Gastrocnemius medialis (tissue), 4 donors: ENCODE data around the gene CEP104. TPM values are rescaled to one million over a fixed set of nuclear protein-coding genes. Genes with fewer than 3 reads are reported as not detected.

Source experiments
- ATAC-seq, 2 donors: fragments of 150-250 bp; one replicate each; pipeline ENCODE4 v1.9.1; 2016
- DNase-seq, 2 donors: peaks; one replicate each; pipeline ENCODE4 v3.0.0-alpha.2; 2019
- H3K27ac ChIP-seq, 4 donors: fragments of 200-600 bp; sonication (generic); 1 replicate in 1 of 4; 2 replicates in 3 of 4; pipeline ENCODE4 v1.5.1; 2016 to 2018; ENCODE audit warnings: mild to moderate bottlenecking in 2 of 4, moderate library complexity in 1 of 4
- H3K27me3 ChIP-seq, 3 donors: fragments of 200-600 bp; sonication (generic) in 2 of 3; 1 replicate in 1 of 3; 2 replicates in 2 of 3; pipeline versions ENCODE4 v1.5.1 to v1.6.0; 2016 to 2019; ENCODE audit warnings: mild to moderate bottlenecking in 1 of 3, moderate library complexity in 1 of 3
- H3K36me3 ChIP-seq, 2 donors: fragments of 200-600 bp; sonication (generic) in 1 of 2; one replicate each; pipeline ENCODE4 v1.5.1; 2017 to 2018
- H3K4me1 ChIP-seq, 2 donors: fragments of 200-600 bp; sonication (generic) in 1 of 2; one replicate each; pipeline ENCODE4 v1.5.1; 2016 to 2017; ENCODE audit warnings: mild to moderate bottlenecking in 2 of 2
- H3K4me3 ChIP-seq, 4 donors: fragments of 200-600 bp; sonication (generic) in 3 of 4; 1 replicate in 1 of 4; 2 replicates in 3 of 4; pipeline ENCODE4 v1.5.1; 2016 to 2019; ENCODE audit warnings: mild to moderate bottlenecking in 2 of 4
- H3K9me3 ChIP-seq, 3 donors: fragments of 200-600 bp; sonication (generic) in 2 of 3; 1 replicate in 1 of 3; 2 replicates in 2 of 3; pipeline ENCODE4 v1.5.1; 2016 to 2019
- POLR2A ChIP-seq, 2 donors: fragments of 450-650 bp; IDR thresholded peaks; one replicate each; pipeline ENCODE4 v1.6.1; 2017; ENCODE audit warnings: antibody characterized with exemption in 2 of 2, mild to moderate bottlenecking in 2 of 2, moderate library complexity in 2 of 2
- in situ Hi-C, 4 donors: fragments of 200-750 bp; cut with MboI; loops; one replicate each; pipeline versions ENCODE4 v1.15.0 to v1.8.0; 2017; ENCODE audit warnings: low sequenced_read_pairs in 4 of 4
- intact Hi-C: fragments of 100-400 bp; cut with DNase I; formaldehyde crosslinking; loops from one replicate; pipeline ENCODE4 v1.15.1; 2023; ENCODE audit warnings: low total_unique reads
- total RNA-seq, 4 donors: library from RNA; depleted of rRNA; stranded (reverse); fragments of >200 nt; gene quantifications; one replicate each; pipeline versions ENCODE4 v1.1.0 to v1.2.3, GENCODE V29; 2016
- TF ChIP-seq, protein P1 (sequence below), 5 experiments: fragments of 450-650 bp in 3 of 5; fragments of 200-600 bp in 2 of 5; sonication (generic) in 2 of 5; IDR thresholded peaks in 4 of 5; conservative IDR thresholded peaks in 1 of 5; 1 replicate in 4 of 5; 2 replicates in 1 of 5; pipeline ENCODE4 v1.5.1; 2016 to 2019; ENCODE audit warnings: antibody characterized with exemption in 5 of 5, mild to moderate bottlenecking in 3 of 5, moderate library complexity in 3 of 5

The CEP104 gene
- total RNA-seq, 4 donors from 2014 or later, result 16.6 to 39.0 (median 21.9) TPM

DNA sequence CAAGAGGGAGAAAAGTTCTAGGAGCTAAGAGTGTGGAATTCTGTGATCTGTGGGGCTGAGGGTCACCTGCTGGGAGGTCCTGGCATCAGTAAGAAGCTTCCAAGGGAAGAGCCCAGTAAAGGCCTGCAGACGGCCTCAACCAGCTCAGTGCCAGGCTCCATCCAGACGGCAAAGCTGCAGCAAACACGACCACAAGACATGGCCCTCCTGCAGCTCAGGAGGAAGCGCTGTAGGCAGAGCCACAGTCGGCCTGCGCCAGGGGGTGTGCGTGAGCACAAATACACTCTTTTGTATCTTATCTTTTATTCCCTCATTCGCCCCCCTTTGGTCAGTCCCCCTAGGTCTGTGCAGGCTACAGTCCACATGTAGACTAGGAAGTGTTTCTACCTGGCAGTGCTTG lies 29.7 kb upstream of the CEP104 start:
- DNase-seq (no peak), ATAC-seq (no peak)
- no peak overlapping the region for H3K4me3 ChIP-seq
- no peak overlapping the region for H3K27ac ChIP-seq
- in situ Hi-C loops (loop anchor here in 1 of 4 donors (25.0 kb wide), 1 partner anchor 99 kb away; the partner anchor contains the start of gene LRRC47), intact Hi-C loops (no loop called here)
- TF ChIP-seq POLR2A (IDR thresholded peaks at IDR 0.05), result no peak
- TF ChIP-seq, protein P1, sequence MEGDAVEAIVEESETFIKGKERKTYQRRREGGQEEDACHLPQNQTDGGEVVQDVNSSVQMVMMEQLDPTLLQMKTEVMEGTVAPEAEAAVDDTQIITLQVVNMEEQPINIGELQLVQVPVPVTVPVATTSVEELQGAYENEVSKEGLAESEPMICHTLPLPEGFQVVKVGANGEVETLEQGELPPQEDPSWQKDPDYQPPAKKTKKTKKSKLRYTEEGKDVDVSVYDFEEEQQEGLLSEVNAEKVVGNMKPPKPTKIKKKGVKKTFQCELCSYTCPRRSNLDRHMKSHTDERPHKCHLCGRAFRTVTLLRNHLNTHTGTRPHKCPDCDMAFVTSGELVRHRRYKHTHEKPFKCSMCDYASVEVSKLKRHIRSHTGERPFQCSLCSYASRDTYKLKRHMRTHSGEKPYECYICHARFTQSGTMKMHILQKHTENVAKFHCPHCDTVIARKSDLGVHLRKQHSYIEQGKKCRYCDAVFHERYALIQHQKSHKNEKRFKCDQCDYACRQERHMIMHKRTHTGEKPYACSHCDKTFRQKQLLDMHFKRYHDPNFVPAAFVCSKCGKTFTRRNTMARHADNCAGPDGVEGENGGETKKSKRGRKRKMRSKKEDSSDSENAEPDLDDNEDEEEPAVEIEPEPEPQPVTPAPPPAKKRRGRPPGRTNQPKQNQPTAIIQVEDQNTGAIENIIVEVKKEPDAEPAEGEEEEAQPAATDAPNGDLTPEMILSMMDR (IDR thresholded peaks at IDR 0.05 in 4 of 5, conservative IDR thresholded peaks at IDR 0.05 in 1 of 5), result no peak
- no peaks in the 10 kb centered on the region for H3K9me3 ChIP-seq
- peaks cover 3 to 70% of the 10 kb centered on the region in 2 donors for H3K36me3 ChIP-seq
- H3K4me1 ChIP-seq, result no peaks in the 10 kb centered on the region
- H3K27me3 ChIP-seq, result no peaks in the 10 kb centered on the region

DNA sequence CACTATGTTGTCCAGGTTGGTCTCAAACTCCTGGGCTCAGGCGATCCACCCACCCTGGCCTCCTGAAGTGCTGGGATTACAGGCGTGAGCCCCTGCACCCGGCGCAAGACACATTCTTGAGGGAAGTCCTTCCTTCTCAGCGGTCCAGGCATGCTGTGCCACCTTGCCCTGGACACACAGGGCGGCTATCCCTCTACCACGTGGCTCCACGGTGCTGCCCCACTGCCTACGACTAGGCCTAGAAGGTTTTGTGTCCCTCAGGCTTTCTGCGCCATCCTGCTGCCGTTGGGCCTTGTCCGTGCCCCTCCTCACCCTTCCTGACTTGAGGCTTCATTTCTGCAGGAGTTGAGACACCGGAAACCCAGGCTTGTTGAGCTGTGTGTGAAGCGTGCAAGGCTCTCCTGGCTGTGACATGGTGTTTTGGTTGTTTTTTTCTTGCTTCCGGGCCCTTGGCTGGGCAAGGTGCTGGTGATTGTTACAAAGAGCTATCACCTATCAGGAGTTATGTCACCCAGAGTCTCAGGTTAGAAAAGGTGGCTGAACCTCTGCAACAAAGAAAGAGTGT lies 29.2 kb upstream of the CEP104 start:
- no peak for TF ChIP-seq POLR2A (IDR thresholded peaks at IDR 0.05)
- TF ChIP-seq, protein P1 (IDR thresholded peaks at IDR 0.05 in 4 of 5, conservative IDR thresholded peaks at IDR 0.05 in 1 of 5), result no peak
- ATAC-seq (no peak), DNase-seq (no peak)
- Histone ChIP-seq H3K4me3 (no peak overlapping the region), H3K4me1 (no peaks in the 10 kb centered on the region), H3K36me3 (peaks cover 3 to 66% of the 10 kb centered on the region in 2 donors), H3K27ac (no peak overlapping the region), H3K27me3 (no peaks in the 10 kb centered on the region), H3K9me3 (no peaks in the 10 kb centered on the region)
- in situ Hi-C loops, result loop anchor here in 1 of 4 donors (25.0 kb wide), 1 partner anchor 99 kb away; the partner anchor contains the start of gene LRRC47
- intact Hi-C loops, result no loop called here

DNA sequence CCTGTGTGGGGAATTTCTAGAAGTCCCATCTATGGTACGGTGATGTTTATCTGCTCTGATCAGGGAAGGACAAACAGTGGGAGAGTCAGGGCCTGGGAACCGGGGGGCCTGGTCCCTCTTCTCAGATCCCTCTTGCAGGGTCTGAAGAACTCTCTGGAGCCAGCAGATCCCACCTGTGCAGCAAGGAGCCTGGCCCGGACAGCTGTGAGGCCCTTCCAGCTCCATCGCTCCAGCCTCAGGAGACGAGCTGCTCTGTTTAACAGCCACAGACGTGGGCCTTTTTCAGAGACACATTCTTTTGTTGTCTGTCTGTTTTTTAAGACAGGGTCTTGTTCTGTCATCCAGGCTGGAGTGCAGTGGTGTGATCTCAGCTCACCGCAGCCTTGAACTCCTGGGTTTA lies 28.6 kb upstream of the CEP104 start:
- Histone ChIP-seq H3K36me3 (peaks cover 3 to 60% of the 10 kb centered on the region in 2 donors), H3K27ac (no peak overlapping the region), H3K9me3 (no peaks in the 10 kb centered on the region), H3K4me1 (no peaks in the 10 kb centered on the region), H3K27me3 (no peaks in the 10 kb centered on the region), H3K4me3 (no peak overlapping the region)
- DNase-seq (no peak), ATAC-seq (no peak)
- in situ Hi-C loops (loop anchor here in 1 of 4 donors (25.0 kb wide), 1 partner anchor 98 kb away; the partner anchor contains the start of gene LRRC47), intact Hi-C loops (no loop called here)
- TF ChIP-seq, protein P1 (IDR thresholded peaks at IDR 0.05 in 4 of 5, conservative IDR thresholded peaks at IDR 0.05 in 1 of 5), result no peak
- no peak for TF ChIP-seq POLR2A (IDR thresholded peaks at IDR 0.05)

DNA sequence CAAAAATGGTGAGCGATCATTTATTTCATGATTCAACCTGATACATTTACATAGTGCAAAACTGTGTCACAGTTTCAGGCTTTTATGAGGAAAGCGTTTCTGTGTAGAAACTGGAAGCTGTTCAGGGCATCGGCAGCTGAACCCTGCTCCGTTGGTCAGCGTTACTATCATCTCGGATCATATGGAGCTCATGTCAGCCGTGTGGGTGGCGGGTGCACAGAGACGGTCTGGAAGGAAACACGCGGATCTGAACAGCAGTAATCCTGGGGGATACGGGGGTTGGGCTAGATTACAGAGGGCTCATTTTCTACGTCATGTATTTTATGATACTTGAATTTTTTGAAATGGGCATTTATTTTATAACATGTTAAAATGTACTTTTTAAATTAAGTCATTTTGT lies 28.0 kb upstream of the CEP104 start:
- no peak for TF ChIP-seq POLR2A (IDR thresholded peaks at IDR 0.05)
- TF ChIP-seq, protein P1 (IDR thresholded peaks at IDR 0.05 in 4 of 5, conservative IDR thresholded peaks at IDR 0.05 in 1 of 5), result no peak
- Histone ChIP-seq H3K9me3 (no peaks in the 10 kb centered on the region), H3K4me1 (no peaks in the 10 kb centered on the region), H3K27me3 (no peaks in the 10 kb centered on the region), H3K27ac (no peak overlapping the region), H3K36me3 (peaks cover 0 to 58% of the 10 kb centered on the region in 2 donors), H3K4me3 (no peak overlapping the region)
- in situ Hi-C loops (loop anchor here in 1 of 4 donors (25.0 kb wide), 1 partner anchor 98 kb away; the partner anchor contains the start of gene LRRC47), intact Hi-C loops (no loop called here)
- no peak for ATAC-seq
- no peak for DNase-seq
